Heart left ventricle (tissue), 16 donors: Measurements from ENCODE around the gene KIF26B. TPM values are rescaled to one million over a fixed set of nuclear protein-coding genes. Genes with fewer than 3 reads are reported as not detected.

Experiments
- ATAC-seq, 4 donors: fragments of 200-7000 bp; cut with Tn5 transposase; one replicate each; pipeline ENCODE4 v1.9.1; 2020 to 2022; ENCODE audit warnings: moderate library complexity in 4 of 4, mild to moderate bottlenecking in 3 of 4, moderate number of reproducible peaks in 1 of 4
- DNase-seq, 5 donors: peaks; one replicate each; pipeline ENCODE4 v3.0.0-alpha.2; 2020
- H3K27ac ChIP-seq, 12 donors: fragments of 200-600 bp; sonication (generic) in 4 of 12; one replicate each; pipeline versions ENCODE4 v1.5.0 to v1.8.0; 2016 to 2022; ENCODE audit warnings: mild to moderate bottlenecking in 2 of 12
- H3K27me3 ChIP-seq, 9 donors: fragments of 200-600 bp; sonication (generic) in 2 of 9; one replicate each; pipeline versions ENCODE4 v1.5.1 to v1.8.0; 2016 to 2022; ENCODE audit warnings: mild to moderate bottlenecking in 3 of 9
- H3K36me3 ChIP-seq, 9 donors: fragments of 200-600 bp; sonication (generic) in 2 of 9; one replicate each; pipeline versions ENCODE4 v1.5.0 to v1.8.0; 2018 to 2022; ENCODE audit warnings: mild to moderate bottlenecking in 2 of 9
- H3K4me1 ChIP-seq, 12 donors: fragments of 200-600 bp; sonication (generic) in 4 of 12; one replicate each; pipeline versions ENCODE4 v1.5.0 to v1.8.0; 2016 to 2022; ENCODE audit warnings: mild to moderate bottlenecking in 3 of 12
- H3K4me3 ChIP-seq, 12 donors: fragments of 200-600 bp; sonication (generic) in 4 of 12; one replicate each; pipeline versions ENCODE4 v1.5.0 to v1.8.0; 2017 to 2022; ENCODE audit warnings: mild to moderate bottlenecking in 9 of 12, moderate library complexity in 4 of 12
- H3K9me3 ChIP-seq, 12 donors: fragments of 200-600 bp; sonication (generic) in 4 of 12; one replicate each; pipeline versions ENCODE4 v1.5.0 to v1.8.0; 2016 to 2022; ENCODE audit warnings: mild to moderate bottlenecking in 1 of 12
- POLR2A ChIP-seq, 2 donors: fragments of 450-650 bp; IDR thresholded peaks; one replicate each; pipeline ENCODE4 v1.6.1; 2017; ENCODE audit warnings: antibody characterized with exemption in 2 of 2, mild to moderate bottlenecking in 2 of 2, moderate library complexity in 2 of 2
- WGBS, 4 donors: extraction: QIAGEN DNeasy Blood & Tissue Kit in 2 of 4; methylation state at CpG; one replicate each; pipeline versions ENCODE4 v1.1.5 to v1.1.7; 2013 to 2018; 5-methylcytosine and 5-hydroxymethylcytosine counted together
- intact Hi-C, 10 donors: fragments of 100-400 bp; cut with DNase I; formaldehyde crosslinking; loops; one replicate each; pipeline versions ENCODE4 v1.11.1 to v1.14.2; 2022
- polyA plus RNA-seq, 2 donors: library from polyadenylated mRNA; stranded (reverse); fragments of 200-250 nt; gene quantifications; one replicate each; pipeline ENCODE4 v1.2.3, GENCODE V29; 2013
- total RNA-seq, 9 donors: library from RNA; depleted of rRNA in 2 of 9; stranded (reverse); fragments of >200 nt in 2 of 9; fragmentation: NEBNext Ultra II Directional in 3 of 9; extraction: Animal tissue kit (Norgen Biotek cat#: 25700) in 3 of 9; gene quantifications; one replicate each; pipeline versions ENCODE4 v1.1.0 to v1.2.4, GENCODE V29; 2016 to 2023
- TF ChIP-seq, protein P1 (sequence below), 12 donors: fragments of 200-600 bp; sonication (generic) in 4 of 12; IDR thresholded peaks; one replicate each; pipeline versions ENCODE4 v1.5.0 to v1.8.0; 2018 to 2022; ENCODE audit warnings: antibody characterized with exemption in 12 of 12, mild to moderate bottlenecking in 5 of 12
- donor health status: ischemic (EF 13 %, LVEDD 7.1; RV severe dilation, severe dysfunction).
- donor health status: healthy with polysubstance abuse.
- donor health status: DM: no; HTN: yes; CAD: no.
- donor health status: DM: no; HTN: no; CAD: no.
- donor health status: ischemic (EF 25% LVEDD 6.9; RV normal size, moderate dysfunction).
- donor health status: ischemic (EF 25% LVEDD 5.7; RV mildly dilated, moderate dysfunction).
- donor health status: healthy.
- donor health status: DM: yes; HTN: yes; CAD: no.
- donor health status: ischemic (EF 35%, LVEDD 5.7; RV mildly dilated, moderate dysfunction).
- donor health status: nonischemic (EF 11% LVEDD 7.7; RV severe dilation, severe dysfunction).
- donor health status: DM: yes; HTN: yes; CAD: no.
- donor health status: PGD.
- donor health status: ischemic (EF 29% LVEDD 5.4; RV normal size, mild dysfunction).
- donor health status: nonischemic (EF 23%, LVEDD 6.1; RV moderate dilation, normal function).

The KIF26B gene
- total and polyA plus RNA-seq, 11 donors, result 1.2 to 7.0 (median 2.3) TPM

DNA sequence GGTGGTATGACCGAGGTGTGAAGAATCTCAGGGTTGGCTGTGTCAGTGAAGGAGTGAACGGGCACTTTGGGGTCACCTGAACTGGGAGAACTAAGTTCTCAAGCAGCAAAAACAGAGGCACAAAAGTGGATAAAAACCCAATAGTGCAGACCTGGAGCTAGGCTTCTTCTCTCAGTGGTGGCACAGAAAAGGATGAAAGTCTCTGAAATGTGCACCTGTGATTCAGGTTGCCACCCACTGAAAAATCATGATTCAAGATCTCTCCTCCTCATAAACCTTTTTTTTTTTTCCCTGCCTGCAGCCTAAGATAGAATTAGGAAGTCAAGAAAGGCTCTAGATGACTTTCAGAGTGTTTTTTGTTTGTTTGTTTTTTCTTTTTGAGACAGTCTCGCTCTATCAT, 304.8 kb downstream of the KIF26B start:
- intact Hi-C loops, result no loop called here
- 87 to 99% (median 95%) methylated on average over 3 of the region's 3 CpGs for WGBS, 4 donors
- no peak for ATAC-seq

DNA sequence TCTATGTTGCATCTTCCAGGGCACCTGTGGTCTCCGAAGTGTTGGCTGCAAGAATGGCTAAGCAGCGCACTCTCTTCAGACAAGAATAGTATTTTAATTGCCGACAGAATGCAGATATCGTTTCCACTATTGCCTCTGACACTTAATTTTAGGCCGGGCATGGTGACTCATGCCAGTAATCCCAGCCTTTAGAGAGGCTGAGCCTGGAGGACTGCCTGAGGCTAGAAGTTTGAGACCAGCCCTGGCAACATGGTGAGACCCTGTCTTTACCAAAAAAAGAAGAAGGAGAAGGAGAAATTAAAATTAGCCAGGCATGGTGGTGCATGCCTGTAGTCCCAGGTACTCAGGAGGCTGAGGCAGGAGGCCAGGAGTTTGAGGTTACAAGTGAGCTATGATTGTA, 306.9 kb downstream of the KIF26B start:
- intact Hi-C loops, result no loop called here
- no peaks in the 10 kb centered on the region for H3K36me3 ChIP-seq
- TF ChIP-seq, protein P1, sequence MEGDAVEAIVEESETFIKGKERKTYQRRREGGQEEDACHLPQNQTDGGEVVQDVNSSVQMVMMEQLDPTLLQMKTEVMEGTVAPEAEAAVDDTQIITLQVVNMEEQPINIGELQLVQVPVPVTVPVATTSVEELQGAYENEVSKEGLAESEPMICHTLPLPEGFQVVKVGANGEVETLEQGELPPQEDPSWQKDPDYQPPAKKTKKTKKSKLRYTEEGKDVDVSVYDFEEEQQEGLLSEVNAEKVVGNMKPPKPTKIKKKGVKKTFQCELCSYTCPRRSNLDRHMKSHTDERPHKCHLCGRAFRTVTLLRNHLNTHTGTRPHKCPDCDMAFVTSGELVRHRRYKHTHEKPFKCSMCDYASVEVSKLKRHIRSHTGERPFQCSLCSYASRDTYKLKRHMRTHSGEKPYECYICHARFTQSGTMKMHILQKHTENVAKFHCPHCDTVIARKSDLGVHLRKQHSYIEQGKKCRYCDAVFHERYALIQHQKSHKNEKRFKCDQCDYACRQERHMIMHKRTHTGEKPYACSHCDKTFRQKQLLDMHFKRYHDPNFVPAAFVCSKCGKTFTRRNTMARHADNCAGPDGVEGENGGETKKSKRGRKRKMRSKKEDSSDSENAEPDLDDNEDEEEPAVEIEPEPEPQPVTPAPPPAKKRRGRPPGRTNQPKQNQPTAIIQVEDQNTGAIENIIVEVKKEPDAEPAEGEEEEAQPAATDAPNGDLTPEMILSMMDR (IDR thresholded peaks at IDR 0.05), result no peak
- TF ChIP-seq POLR2A (IDR thresholded peaks at IDR 0.05), result no peak
- 66 to 80% (median 78%) methylated on average over 4 to 5 of the region's 5 CpGs for WGBS, 4 donors
- H3K27me3 ChIP-seq, result peaks cover 0 to 5% (median 0%) of the 10 kb centered on the region in 9 donors
- no peak for ATAC-seq
- peaks cover 0 to 14% (median 0%) of the 10 kb centered on the region in 12 donors for H3K4me1 ChIP-seq
- H3K9me3 ChIP-seq, result no peaks in the 10 kb centered on the region
- no peak overlapping the region for H3K27ac ChIP-seq
- no peak for DNase-seq
- no peak overlapping the region for H3K4me3 ChIP-seq

More for the DNA sequence above, 304.8 kb downstream of the KIF26B start:
- TF ChIP-seq, protein P1 (IDR thresholded peaks at IDR 0.05), result no peak
- TF ChIP-seq POLR2A (IDR thresholded peaks at IDR 0.05), result no peak
- Histone ChIP-seq H3K27me3 (peaks cover 0 to 5% (median 0%) of the 10 kb centered on the region in 9 donors), H3K9me3 (no peaks in the 10 kb centered on the region), H3K4me1 (peaks cover 0 to 14% (median 0%) of the 10 kb centered on the region in 12 donors), H3K4me3 (no peak overlapping the region), H3K27ac (no peak overlapping the region), H3K36me3 (no peaks in the 10 kb centered on the region)
- no peak for DNase-seq

DNA sequence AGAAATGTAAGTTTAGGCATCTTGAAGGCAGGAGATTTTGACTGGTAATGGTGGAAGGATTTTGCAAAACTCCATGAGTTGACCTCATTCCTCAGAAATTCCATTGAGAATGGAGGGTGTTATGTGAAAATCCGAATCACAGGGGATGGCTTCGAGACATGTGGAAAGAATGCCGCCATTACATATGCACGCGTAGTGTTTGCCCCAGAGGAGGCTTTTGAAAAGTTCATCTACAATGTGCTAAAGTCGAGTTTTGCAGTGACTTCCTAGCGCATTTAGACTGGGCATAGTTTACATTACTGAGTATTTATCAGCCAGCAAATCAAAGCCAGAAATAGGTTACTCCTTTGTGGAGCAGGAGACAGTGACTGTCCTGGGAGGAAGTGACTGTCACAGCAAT, 307.4 kb downstream of the KIF26B start:
- ATAC-seq (no peak), DNase-seq (no peak)
- no peak overlapping the region for H3K27ac ChIP-seq
- peaks cover 0 to 5% (median 0%) of the 10 kb centered on the region in 9 donors for H3K27me3 ChIP-seq
- H3K9me3 ChIP-seq, result no peaks in the 10 kb centered on the region
- intact Hi-C loops, result no loop called here
- no peak overlapping the region for H3K4me3 ChIP-seq
- peaks cover 0 to 14% (median 0%) of the 10 kb centered on the region in 12 donors for H3K4me1 ChIP-seq
- H3K36me3 ChIP-seq, result no peaks in the 10 kb centered on the region
- 76 to 89% (median 85%) methylated on average over 7 of the region's 7 CpGs for WGBS, 4 donors
- TF ChIP-seq, protein P1 (IDR thresholded peaks at IDR 0.05), result no peak
- no peak for TF ChIP-seq POLR2A (IDR thresholded peaks at IDR 0.05)

DNA sequence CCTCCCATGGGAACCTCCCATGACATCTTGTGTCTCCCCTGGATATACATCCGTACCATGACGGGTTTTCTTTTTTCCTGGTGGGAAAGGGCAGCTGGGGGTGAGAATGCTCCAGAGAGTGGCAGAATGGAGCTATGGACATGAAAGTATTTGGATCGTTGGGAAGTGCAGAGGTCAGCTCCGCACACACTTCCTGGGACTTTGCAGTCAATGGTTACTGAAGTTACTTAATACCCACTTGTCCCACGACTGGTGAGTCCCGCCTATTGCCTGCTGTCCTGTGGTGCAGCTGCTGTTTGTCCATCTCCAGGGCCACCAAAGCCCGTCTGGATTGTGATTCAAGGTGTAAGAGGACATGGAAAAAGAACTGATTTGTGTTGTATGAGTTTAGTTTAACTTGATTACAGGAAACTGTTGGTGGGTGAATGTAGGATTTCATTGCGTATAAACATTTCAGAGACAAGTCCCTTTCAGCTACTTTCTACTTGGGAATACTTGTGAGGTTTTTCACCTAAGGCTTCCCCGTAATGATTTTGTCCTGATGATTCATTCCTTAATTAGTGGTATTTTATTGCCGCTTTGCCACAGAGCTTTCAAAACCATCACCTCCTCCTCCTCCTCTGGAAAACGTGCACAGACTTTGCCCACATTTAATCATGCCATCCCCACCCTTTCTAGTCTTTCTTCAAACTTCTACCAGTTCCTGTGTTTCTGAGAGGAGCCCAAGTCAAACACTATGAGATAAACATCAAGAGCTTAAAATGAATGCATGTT, 308.8 kb downstream of the KIF26B start:
- H3K4me1 ChIP-seq, result peaks cover 0 to 9% (median 0%) of the 10 kb centered on the region in 12 donors
- H3K27me3 ChIP-seq, result peaks cover 0 to 5% (median 0%) of the 10 kb centered on the region in 9 donors
- H3K36me3 ChIP-seq, result no peaks in the 10 kb centered on the region
- no peak overlapping the region for H3K27ac ChIP-seq
- no peak overlapping the region for H3K4me3 ChIP-seq
- no peak for TF ChIP-seq POLR2A (IDR thresholded peaks at IDR 0.05)
- TF ChIP-seq, protein P1 (IDR thresholded peaks at IDR 0.05), result no peak
- DNase-seq, result no peak
- intact Hi-C loops, result no loop called here
- WGBS, 4 donors, result 87 to 90% (median 89%) methylated on average over 11 of the region's 11 CpGs
- H3K9me3 ChIP-seq, result no peaks in the 10 kb centered on the region
- no peak for ATAC-seq
